Activated T-helper 17 cell treated with anti-CD3 and anti-CD28 coated beads, Interleukin-2, amount 50 U/mL, for 72 hours (primary cell): ENCODE results near the gene PLEKHO2. TPM values are rescaled to one million over a fixed set of nuclear protein-coding genes. Genes with fewer than 3 reads are reported as not detected.
"Not testable (repeated sequence)": the region's sequence is repeated elsewhere in the genome, so short reads cannot be mapped to it uniquely, and the experiment has no call there.

Experiments used
- ATAC-seq: fragments of 150-1000 bp; cut with Tn5 transposase; replicated peaks from 2 replicates; pipeline ENCODE4 v1.10.0; 2021; ENCODE audit warnings: mild to moderate bottlenecking, moderate library complexity
- H3K27ac Mint-ChIP-seq: one replicate; pipeline ENCODE4 v1.8.0; 2022; ENCODE audit warnings: mixed read lengths
- H3K27me3 Mint-ChIP-seq: one replicate; pipeline ENCODE4 v1.8.0; 2022; ENCODE audit warnings: mixed read lengths
- H3K36me3 Mint-ChIP-seq: one replicate; pipeline ENCODE4 v1.8.0; 2022; ENCODE audit warnings: low read depth, mild to moderate bottlenecking, mixed read lengths
- H3K4me1 Mint-ChIP-seq: one replicate; pipeline ENCODE4 v1.8.0; 2022; ENCODE audit warnings: mixed read lengths
- H3K4me3 Mint-ChIP-seq: one replicate; pipeline ENCODE4 v1.8.0; 2022; ENCODE audit warnings: mild to moderate bottlenecking, mixed read lengths
- H3K9me3 Mint-ChIP-seq: one replicate; pipeline ENCODE4 v1.8.0; 2022; ENCODE audit warnings: mixed read lengths
- total RNA-seq, 2 donors: library from RNA; stranded (reverse); gene quantifications; one replicate each; pipeline ENCODE4 v1.2.3, GENCODE V29; 2022

Gene PLEKHO2
- total RNA-seq, 2 donors from 2014 or later = 21.8 to 25.9 TPM

GRCh38 chr15:64810497-64811326, 31.0 kb upstream of the PLEKHO2 start:
- Mint-ChIP-seq H3K27ac (no peak overlapping the region), H3K27me3 (no peaks in the 10 kb centered on the region), H3K4me1 (no peaks in the 10 kb centered on the region), H3K36me3 (no peaks in the 10 kb centered on the region), H3K9me3 (no peaks in the 10 kb centered on the region), H3K4me3 (no peak overlapping the region)
- ATAC-seq = no peak

GRCh38 chr15:64813075-64813474, 28.6 kb upstream of the PLEKHO2 start:
- no peaks in the 10 kb centered on the region for H3K36me3 Mint-ChIP-seq
- H3K27me3 Mint-ChIP-seq = no peaks in the 10 kb centered on the region
- peak overlapping the region; percentile 72 for H3K27ac Mint-ChIP-seq
- no peak overlapping the region for H3K4me3 Mint-ChIP-seq
- H3K9me3 Mint-ChIP-seq = no peaks in the 10 kb centered on the region
- no peak for ATAC-seq
- no peaks in the 10 kb centered on the region for H3K4me1 Mint-ChIP-seq

DNA sequence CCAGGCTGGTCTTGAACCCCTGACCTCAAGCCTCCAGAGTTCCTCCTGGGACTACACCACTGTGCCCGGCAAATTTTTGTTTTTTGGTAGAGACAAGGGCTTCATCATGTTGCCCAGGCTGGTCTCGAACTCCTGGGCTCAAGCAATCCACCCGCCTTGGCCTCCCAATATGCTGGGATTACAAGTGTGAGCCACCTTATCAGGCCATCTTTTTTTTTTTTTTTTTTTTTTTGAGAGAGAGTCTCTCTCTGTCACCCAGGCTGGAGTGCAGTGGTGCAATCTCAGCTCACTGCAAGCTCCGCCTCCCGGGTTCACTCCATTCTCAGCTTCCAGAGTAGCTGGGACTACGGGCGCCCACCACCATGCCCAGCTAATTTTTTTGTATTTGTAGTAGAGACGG, 27.4 kb upstream of the PLEKHO2 start:
- not testable (repeated sequence) for H3K27me3 Mint-ChIP-seq, H3K27ac Mint-ChIP-seq, H3K36me3 Mint-ChIP-seq, H3K9me3 Mint-ChIP-seq, H3K4me3 Mint-ChIP-seq, ATAC-seq, H3K4me1 Mint-ChIP-seq

- H3K9me3 Mint-ChIP-seq, H3K4me3 Mint-ChIP-seq, H3K36me3 Mint-ChIP-seq, H3K4me1 Mint-ChIP-seq, H3K27me3 Mint-ChIP-seq: not testable (repeated sequence)
- peak; percentile 43 for ATAC-seq
- peak overlapping the region; percentile 65 for H3K27ac Mint-ChIP-seq
Observed at GRCh38 chr15:64814965-64815364, 26.8 kb upstream of the PLEKHO2 start.

GRCh38 chr15:64816452-64816851, 25.3 kb upstream of the PLEKHO2 start:
- H3K9me3 Mint-ChIP-seq = no peaks in the 10 kb centered on the region
- no peaks in the 10 kb centered on the region for H3K27me3 Mint-ChIP-seq
- no peak for ATAC-seq
- H3K4me1 Mint-ChIP-seq = no peaks in the 10 kb centered on the region
- no peak overlapping the region for H3K27ac Mint-ChIP-seq
- H3K36me3 Mint-ChIP-seq = no peaks in the 10 kb centered on the region
- H3K4me3 Mint-ChIP-seq = no peak overlapping the region

DNA sequence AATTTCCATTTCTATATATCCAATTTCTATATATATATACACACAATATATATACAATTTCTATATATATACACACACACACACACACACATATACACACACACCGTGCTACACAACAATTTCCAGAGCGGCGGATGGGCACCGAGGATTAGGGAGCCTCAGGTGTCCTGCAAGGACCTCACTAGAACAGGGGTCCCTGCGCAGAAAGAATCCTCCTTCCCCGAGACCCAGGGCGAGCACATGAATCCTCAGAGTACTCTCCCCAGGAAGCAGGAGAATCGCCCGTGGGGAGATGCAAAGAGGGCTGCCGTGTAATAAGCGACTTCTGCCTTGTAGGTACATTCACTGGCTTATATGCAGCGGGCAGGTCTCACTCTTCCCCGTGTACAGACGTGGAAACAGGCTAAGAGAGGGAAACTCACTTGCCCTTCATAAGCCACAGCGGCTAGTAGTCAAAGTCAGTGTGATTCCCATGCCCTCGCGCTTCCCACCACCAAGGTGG, 16.7 kb upstream of the PLEKHO2 start:
- H3K4me1 Mint-ChIP-seq = peaks cover 17% of the 10 kb centered on the region
- ATAC-seq = peak; percentile 3
- no peaks in the 10 kb centered on the region for H3K27me3 Mint-ChIP-seq
- peak overlapping the region; percentile 95 for H3K4me3 Mint-ChIP-seq
- peak overlapping the region; percentile 74 for H3K27ac Mint-ChIP-seq
- H3K36me3 Mint-ChIP-seq = peaks cover 11% of the 10 kb centered on the region
- no peaks in the 10 kb centered on the region for H3K9me3 Mint-ChIP-seq

- H3K9me3 Mint-ChIP-seq = no peaks in the 10 kb centered on the region
- peaks cover 17% of the 10 kb centered on the region for H3K4me1 Mint-ChIP-seq
- peaks cover 11% of the 10 kb centered on the region for H3K36me3 Mint-ChIP-seq
- peak within 1 kb of the TSS; percentile 95 for H3K4me3 Mint-ChIP-seq
- ATAC-seq = peak; percentile 95
- peak within 1 kb of the TSS; percentile 74 for H3K27ac Mint-ChIP-seq
- H3K27me3 Mint-ChIP-seq = no peaks in the 10 kb centered on the region
Observed at GRCh38 chr15:64825431-64826294, 16.1 kb upstream of the PLEKHO2 start, which contains the start of gene PIF1. TSS of gene PIF1 (minus strand) at chr15:64825647. CDS start at chr15:64824335, 1,312 bp downstream.

- no peaks in the 10 kb centered on the region for H3K9me3 Mint-ChIP-seq
- no peak for ATAC-seq
- H3K36me3 Mint-ChIP-seq = no peaks in the 10 kb centered on the region
- no peak overlapping the region for H3K27ac Mint-ChIP-seq
- H3K4me1 Mint-ChIP-seq = peaks cover 5% of the 10 kb centered on the region
- no peaks in the 10 kb centered on the region for H3K27me3 Mint-ChIP-seq
- no peak overlapping the region for H3K4me3 Mint-ChIP-seq
Observed at GRCh38 chr15:64828985-64829384, 12.7 kb upstream of the PLEKHO2 start.

- Mint-ChIP-seq H3K36me3 (no peaks in the 10 kb centered on the region), H3K27ac (no peak overlapping the region), H3K4me1 (peaks cover 23% of the 10 kb centered on the region), H3K4me3 (no peak overlapping the region), H3K9me3 (no peaks in the 10 kb centered on the region), H3K27me3 (no peaks in the 10 kb centered on the region)
- no peak for ATAC-seq
Observed at GRCh38 chr15:64833690-64834089, 8.0 kb upstream of the PLEKHO2 start.

GRCh38 chr15:64836023-64836536, 5.6 kb upstream of the PLEKHO2 start:
- H3K4me3 Mint-ChIP-seq = peak overlapping the region; percentile 73
- no peak for ATAC-seq
- no peaks in the 10 kb centered on the region for H3K27me3 Mint-ChIP-seq
- no peaks in the 10 kb centered on the region for H3K36me3 Mint-ChIP-seq
- H3K9me3 Mint-ChIP-seq = no peaks in the 10 kb centered on the region
- H3K4me1 Mint-ChIP-seq = peaks cover 39% of the 10 kb centered on the region
- H3K27ac Mint-ChIP-seq = peak overlapping the region; percentile 21

- peaks cover 5% of the 10 kb centered on the region for H3K36me3 Mint-ChIP-seq
Observed at GRCh38 chr15:64837502-64837901, 4.2 kb upstream of the PLEKHO2 start.

GRCh38 chr15:64841060-64841343, 713 bp upstream of the PLEKHO2 start:
- Mint-ChIP-seq H3K36me3 (peaks cover 37% of the 10 kb centered on the region), H3K4me1 (peaks cover 55% of the 10 kb centered on the region), H3K27ac (peak overlapping the region; percentile 76), H3K4me3 (peak overlapping the region; percentile 97), H3K27me3 (no peaks in the 10 kb centered on the region), H3K9me3 (no peaks in the 10 kb centered on the region)
- no peak for ATAC-seq

More at GRCh38 chr15:64837502-64837901, 4.2 kb upstream of the PLEKHO2 start:
- peak overlapping the region; percentile 56 for H3K27ac Mint-ChIP-seq
- no peaks in the 10 kb centered on the region for H3K27me3 Mint-ChIP-seq
- ATAC-seq = no peak
- H3K4me1 Mint-ChIP-seq = peaks cover 39% of the 10 kb centered on the region
- no peaks in the 10 kb centered on the region for H3K9me3 Mint-ChIP-seq
- peak overlapping the region; percentile 8 for H3K4me3 Mint-ChIP-seq

DNA sequence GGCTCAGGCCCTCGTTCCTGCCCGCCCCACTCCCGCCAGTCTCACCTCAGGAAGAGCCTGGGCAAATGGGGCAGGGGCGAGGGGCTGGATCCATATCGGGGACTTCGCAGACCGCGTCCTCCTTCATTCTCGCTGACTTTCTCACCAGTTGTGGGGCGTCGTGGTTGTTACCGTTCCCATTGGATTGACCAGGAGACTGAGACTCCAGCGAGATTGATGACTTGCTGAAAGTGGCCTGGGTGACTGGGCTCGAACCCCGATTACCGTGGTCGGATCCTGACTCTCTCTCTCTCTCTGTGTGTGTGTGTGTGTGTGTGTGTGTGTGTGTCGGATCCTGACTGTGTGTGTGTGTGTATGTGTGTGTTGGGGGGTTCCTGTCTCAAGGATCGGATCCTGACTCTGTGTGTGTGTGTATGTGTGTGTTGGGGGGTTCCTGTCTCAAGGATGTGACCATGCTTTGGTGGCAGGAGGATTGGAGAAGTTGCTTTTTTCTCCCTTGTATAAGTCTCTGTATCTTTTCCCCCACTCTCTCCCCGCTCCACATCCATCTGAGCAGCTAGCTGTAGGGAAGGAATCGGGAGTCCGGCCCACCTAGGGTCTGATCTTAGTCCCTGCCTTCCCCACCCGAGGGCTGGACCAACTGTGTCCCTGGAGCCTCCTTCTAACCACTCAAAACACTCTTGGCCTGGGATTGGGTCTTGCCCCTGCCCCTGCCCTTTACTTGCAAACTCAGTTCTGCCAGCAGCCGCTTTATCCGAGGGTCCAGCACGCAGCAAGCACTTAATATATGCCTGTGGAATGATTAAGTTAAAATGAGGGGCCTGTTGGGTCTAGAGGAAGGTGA, 603 bp downstream of the PLEKHO2 start:
- Mint-ChIP-seq H3K4me1 (peaks cover 49% of the 10 kb centered on the region), H3K36me3 (peaks cover 50% of the 10 kb centered on the region), H3K9me3 (no peaks in the 10 kb centered on the region), H3K27me3 (no peaks in the 10 kb centered on the region), H3K27ac (peak overlapping the region; percentile 92), H3K4me3 (peak overlapping the region; percentile 97)
- no peak for ATAC-seq
